Measurements from ENCODE around the gene CCK.

GRCh38 chr3:42271786-42272185 lies 5.8 kb upstream of the CCK start:
- TF ChIP-seq POLR2A (IDR thresholded peaks at IDR 0.05) (no peak), CTCF (IDR thresholded peaks at IDR 0.05) (no peak), EP300 (IDR thresholded peaks at IDR 0.05; ENCODE audit: low read depth) (no peak), POLR2AphosphoS5 (IDR thresholded peaks at IDR 0.05) (no peak)

Measured in transverse colon (tissue), 4 donors.